ENCODE results near the gene S100A7A.

DNA sequence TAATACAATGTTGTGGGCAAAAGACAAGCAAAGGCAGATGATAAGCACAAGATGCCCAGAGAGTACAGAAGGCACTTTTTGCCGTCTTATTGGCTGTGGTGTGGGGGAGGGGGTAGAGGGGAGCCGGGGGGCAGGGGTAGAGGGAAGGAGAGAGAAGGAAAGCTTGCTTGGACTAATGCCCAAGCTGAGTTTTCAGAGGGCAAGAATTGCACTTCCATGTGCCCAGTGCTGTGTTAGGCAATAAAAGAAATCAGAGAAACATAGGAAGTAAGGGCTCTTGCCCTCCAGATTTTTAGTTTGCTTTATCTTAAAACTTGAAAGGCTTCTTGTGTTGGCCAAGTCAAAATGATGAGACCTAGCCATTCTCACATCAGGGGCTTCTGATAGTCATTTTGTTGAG is 49.2 kb upstream of the S100A7A start:
- TF ChIP-seq POLR2AphosphoS5 (IDR thresholded peaks at IDR 0.05): no peak
- TF ChIP-seq, protein P1, sequence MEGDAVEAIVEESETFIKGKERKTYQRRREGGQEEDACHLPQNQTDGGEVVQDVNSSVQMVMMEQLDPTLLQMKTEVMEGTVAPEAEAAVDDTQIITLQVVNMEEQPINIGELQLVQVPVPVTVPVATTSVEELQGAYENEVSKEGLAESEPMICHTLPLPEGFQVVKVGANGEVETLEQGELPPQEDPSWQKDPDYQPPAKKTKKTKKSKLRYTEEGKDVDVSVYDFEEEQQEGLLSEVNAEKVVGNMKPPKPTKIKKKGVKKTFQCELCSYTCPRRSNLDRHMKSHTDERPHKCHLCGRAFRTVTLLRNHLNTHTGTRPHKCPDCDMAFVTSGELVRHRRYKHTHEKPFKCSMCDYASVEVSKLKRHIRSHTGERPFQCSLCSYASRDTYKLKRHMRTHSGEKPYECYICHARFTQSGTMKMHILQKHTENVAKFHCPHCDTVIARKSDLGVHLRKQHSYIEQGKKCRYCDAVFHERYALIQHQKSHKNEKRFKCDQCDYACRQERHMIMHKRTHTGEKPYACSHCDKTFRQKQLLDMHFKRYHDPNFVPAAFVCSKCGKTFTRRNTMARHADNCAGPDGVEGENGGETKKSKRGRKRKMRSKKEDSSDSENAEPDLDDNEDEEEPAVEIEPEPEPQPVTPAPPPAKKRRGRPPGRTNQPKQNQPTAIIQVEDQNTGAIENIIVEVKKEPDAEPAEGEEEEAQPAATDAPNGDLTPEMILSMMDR (IDR thresholded peaks at IDR 0.05): no peak
